ENCODE results near the gene DIP2B.

DNA sequence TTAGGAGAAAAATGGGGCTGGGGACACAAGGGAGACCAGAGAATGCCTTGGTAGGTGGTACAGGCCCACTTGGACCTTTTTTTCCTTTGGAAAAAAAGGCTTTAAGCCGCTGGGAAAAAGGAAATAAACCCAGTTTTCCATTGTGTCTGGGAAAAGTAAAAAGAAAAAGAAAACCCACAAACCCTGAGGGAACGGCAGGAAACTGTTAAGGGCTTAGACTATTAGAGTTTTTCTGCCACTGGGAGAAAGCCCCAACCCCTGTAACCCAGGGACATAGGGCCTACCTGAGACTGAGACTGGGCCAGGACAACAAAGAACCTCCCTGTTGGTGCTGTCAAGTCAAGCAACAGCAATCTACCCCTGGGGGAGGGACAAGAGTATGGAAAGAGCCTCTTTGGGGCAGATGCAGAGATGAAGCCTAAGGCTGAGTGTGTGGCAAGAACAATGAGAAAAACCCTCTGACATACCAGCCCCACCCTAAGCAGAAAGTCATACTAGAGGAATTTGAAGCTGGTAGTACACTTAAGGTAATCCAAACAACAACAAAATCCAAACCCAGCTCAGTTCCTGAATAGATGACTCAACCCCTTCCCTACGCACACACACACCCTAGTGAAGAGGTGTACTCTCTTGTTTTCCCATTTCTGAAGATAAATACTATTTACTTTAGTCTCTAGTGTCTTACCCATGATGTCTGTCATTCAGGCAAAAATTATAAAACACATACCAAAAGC lies 281.9 kb downstream of the DIP2B start:
- TF ChIP-seq CTCF (conservative IDR thresholded peaks at IDR 0.05 in 1 of 2, IDR thresholded peaks at IDR 0.05 in 1 of 2; ENCODE audit: extremely low read depth in 1 of 2, insufficient read depth in 1 of 2, low read depth in 1 of 2, low read length in 2 of 2) = no peak
- no peak for TF ChIP-seq EZH2 (IDR thresholded peaks at IDR 0.05; ENCODE audit: borderline replicate concordance, low read length)
